NCI-H2196 (cell line): ENCODE results near the gene CNTFR.
"Not testable (repeated sequence)": the region's sequence is repeated elsewhere in the genome, so short reads cannot be mapped to it uniquely, and the experiment has no call there.

Experiments used
- DNase-seq: peaks from one replicate; lab custom pipeline; 2025; ENCODE audit not compliant: unreplicated experiment; lab: John Stamatoyannopoulos, UW

The CNTFR gene, protein sequence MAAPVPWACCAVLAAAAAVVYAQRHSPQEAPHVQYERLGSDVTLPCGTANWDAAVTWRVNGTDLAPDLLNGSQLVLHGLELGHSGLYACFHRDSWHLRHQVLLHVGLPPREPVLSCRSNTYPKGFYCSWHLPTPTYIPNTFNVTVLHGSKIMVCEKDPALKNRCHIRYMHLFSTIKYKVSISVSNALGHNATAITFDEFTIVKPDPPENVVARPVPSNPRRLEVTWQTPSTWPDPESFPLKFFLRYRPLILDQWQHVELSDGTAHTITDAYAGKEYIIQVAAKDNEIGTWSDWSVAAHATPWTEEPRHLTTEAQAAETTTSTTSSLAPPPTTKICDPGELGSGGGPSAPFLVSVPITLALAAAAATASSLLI

GRCh38 chr9:34589636-34590380, at the start of gene CNTFR:
Gene CNTFR, minus strand, starts transcription at chr9:34589724. Its CDS starts 20,743 bp downstream, at chr9:34568981.
- peak; percentile 76 for DNase-seq

DNA sequence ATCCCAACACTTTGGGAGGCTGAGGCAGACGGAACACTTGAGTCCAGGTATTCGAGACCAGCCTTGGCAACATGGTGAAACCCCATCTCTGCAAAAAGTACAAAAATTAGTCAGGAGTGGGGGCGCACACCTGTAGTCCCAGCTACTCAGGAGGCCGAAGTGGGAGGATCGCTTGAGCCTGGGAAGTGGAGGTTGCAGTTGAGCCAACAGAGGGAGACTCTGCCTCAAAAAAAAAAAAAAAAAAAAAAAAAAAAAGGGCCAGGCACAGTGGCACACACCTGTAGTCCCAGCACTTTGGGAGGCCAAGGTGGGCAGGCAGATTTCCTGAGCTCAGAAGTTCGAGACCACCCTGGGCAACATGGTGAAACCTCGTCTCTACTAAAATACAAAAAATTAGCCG, 49.8 kb upstream of the CNTFR start:
- DNase-seq, result not testable (repeated sequence)

- no peak for DNase-seq
Observed at GRCh38 chr9:34638138-34638445, 48.6 kb upstream of the CNTFR start.

- peak; percentile 92 for DNase-seq
Observed at GRCh38 chr9:34637356-34638137, 48.0 kb upstream of the CNTFR start, which contains the start of gene SIGMAR1. Gene SIGMAR1, minus strand, starts transcription at chr9:34637787. Its CDS starts 90 bp downstream, at chr9:34637697.

DNA sequence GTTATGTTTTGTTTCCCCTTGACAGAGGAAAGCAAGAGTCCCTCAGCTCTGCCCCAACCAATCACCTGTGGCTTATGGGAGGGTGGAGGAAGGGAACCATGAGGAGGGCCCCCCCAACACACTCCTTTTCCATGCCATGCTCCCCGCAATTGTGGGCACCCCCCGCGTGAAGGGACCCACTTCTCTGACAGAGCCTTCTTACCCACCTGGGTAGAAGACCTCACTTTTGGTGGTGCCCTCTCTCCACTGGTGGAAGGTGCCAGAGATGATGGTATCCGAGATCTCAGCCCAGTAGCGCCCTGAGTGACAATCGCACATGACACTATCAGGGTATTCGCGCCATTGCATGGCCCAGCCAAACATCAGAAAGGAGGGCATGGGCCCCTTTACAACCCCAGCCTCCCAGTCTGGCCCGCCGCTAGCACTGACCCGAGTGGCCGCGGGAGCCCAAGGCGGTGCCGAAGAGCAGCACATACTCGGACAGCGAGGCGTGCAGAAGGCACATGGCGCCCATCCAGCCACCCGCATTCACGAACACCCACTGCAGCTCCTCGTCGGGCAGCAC, 47.3 kb upstream of the CNTFR start:
- DNase-seq, result no peak

GRCh38 chr9:34635556-34635955, 46.0 kb upstream of the CNTFR start:
- DNase-seq, result no peak

- no peak for DNase-seq
Observed at GRCh38 chr9:34634551-34635248, 45.2 kb upstream of the CNTFR start.

- DNase-seq, result peak; percentile 61
Observed at GRCh38 chr9:34633851-34634550, 44.5 kb upstream of the CNTFR start.

DNA sequence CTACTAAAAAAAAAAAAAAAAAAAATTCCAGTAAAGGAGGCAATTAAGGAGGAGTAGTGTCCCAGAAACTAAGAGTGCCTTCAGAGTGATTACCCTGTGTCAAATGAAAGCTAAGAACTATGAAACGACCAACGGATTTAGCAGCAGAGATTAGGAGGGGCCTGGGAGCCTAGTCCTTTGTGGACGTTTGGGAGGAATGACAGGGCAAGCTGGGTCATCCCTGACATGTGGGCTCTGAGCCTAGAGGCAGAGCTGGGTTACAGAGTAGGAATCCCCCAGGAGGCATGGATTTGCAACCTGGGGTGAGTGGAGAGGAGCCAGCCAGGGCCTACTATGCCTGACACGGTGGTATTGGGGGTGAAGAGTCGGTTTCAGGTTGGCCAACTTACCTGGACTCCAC, 43.6 kb upstream of the CNTFR start:
- DNase-seq, result no peak

DNA sequence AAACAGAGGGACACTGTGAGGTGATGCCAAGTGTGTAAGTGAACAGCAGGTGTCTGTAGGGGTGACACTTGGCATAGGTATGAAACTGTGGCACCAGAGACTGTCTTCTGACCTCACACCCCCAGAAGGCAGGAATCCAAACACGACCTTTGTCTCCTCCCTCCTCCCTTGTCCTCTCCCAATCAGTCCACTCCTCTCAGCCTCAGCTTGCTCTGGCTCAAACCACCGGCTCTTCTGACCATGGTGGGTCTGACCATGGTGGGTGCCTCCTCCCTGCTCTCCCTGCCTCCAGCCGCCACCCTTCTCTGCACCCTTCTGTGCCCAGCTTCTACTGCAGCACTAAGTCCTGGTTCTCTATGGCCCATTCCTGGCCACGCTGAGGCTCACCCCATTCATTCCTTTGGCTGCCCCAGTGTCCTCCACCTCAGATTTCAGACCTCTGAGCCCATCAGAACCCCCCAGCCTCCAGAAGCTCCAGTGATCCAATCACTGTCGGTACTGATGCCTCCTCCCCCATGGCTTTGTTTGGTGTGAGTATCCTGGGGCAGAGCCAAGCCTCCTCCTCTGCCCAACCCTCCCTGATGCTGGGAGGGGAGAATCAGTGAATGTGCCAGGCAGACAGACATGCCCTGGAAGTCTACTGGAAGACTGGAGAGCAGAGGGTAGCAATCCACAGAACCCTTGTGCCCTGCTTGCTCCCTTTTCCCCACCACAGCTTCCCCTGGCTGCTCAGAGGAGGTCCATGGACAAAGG, 41.1 kb upstream of the CNTFR start:
- peak; percentile 40 for DNase-seq

- DNase-seq, result no peak
Observed at GRCh38 chr9:34629491-34629808, 39.9 kb upstream of the CNTFR start.

GRCh38 chr9:34628656-34629490, 39.3 kb upstream of the CNTFR start, which contains the start of gene ARID3C:
Gene ARID3C, minus strand, starts transcription at chr9:34629066. Its CDS starts 1,052 bp downstream, at chr9:34628014.
- DNase-seq, result peak; percentile 65

GRCh38 chr9:34627716-34628655, 38.5 kb upstream of the CNTFR start:
- no peak for DNase-seq

- no peak for DNase-seq
Observed at GRCh38 chr9:34625186-34625486, 35.6 kb upstream of the CNTFR start.

GRCh38 chr9:34624475-34625185, 35.1 kb upstream of the CNTFR start:
- DNase-seq, result no peak

GRCh38 chr9:34623374-34624235, 34.1 kb upstream of the CNTFR start:
- DNase-seq, result no peak
